Kasumi-1 (cell line): ENCODE results near the gene LRFN2.

ENCODE experiments used
- DNase-seq, 2 experiments: peaks; one replicate each; lab custom pipeline; 2025; lab: John Stamatoyannopoulos, UW

Gene LRFN2

GRCh38 chr6:40586369-40587201, 579 bp downstream of the LRFN2 start:
- DNase-seq: no peak

GRCh38 chr6:40585651-40586269, 1.4 kb downstream of the LRFN2 start:
- DNase-seq: no peak

GRCh38 chr6:40585223-40585622, 1.9 kb downstream of the LRFN2 start:
- no peak for DNase-seq

GRCh38 chr6:40584741-40585140, 2.4 kb downstream of the LRFN2 start:
- DNase-seq: no peak

GRCh38 chr6:40583709-40584108, 3.5 kb downstream of the LRFN2 start:
- DNase-seq: no peak

GRCh38 chr6:40582892-40583291, 4.3 kb downstream of the LRFN2 start:
- DNase-seq: no peak

GRCh38 chr6:40579101-40579500, 8.1 kb downstream of the LRFN2 start:
- DNase-seq: no peak

GRCh38 chr6:40577672-40578071, 9.5 kb downstream of the LRFN2 start:
- no peak for DNase-seq

- no peak for DNase-seq
Observed at GRCh38 chr6:40573221-40573620, 13.9 kb downstream of the LRFN2 start.

- no peak for DNase-seq
Observed at GRCh38 chr6:40569162-40569910, 17.8 kb downstream of the LRFN2 start.

- DNase-seq: no peak
Observed at GRCh38 chr6:40568062-40568708, 19.0 kb downstream of the LRFN2 start.

GRCh38 chr6:40563111-40563510, 24.1 kb downstream of the LRFN2 start:
- no peak for DNase-seq

GRCh38 chr6:40559056-40559455, 28.1 kb downstream of the LRFN2 start:
- no peak for DNase-seq

- DNase-seq: no peak
Observed at GRCh38 chr6:40558102-40558501, 29.1 kb downstream of the LRFN2 start.

- DNase-seq: no peak
Observed at GRCh38 chr6:40556881-40557280, 30.3 kb downstream of the LRFN2 start.

- no peak for DNase-seq
Observed at GRCh38 chr6:40556023-40556422, 31.1 kb downstream of the LRFN2 start.

- DNase-seq: no peak
Observed at GRCh38 chr6:40555092-40555491, 32.1 kb downstream of the LRFN2 start.

- no peak for DNase-seq
Observed at GRCh38 chr6:40552941-40553340, 34.2 kb downstream of the LRFN2 start.

GRCh38 chr6:40551966-40552505, 35.1 kb downstream of the LRFN2 start:
- DNase-seq: no peak

- DNase-seq: peak; percentile 41 to 51
Observed at GRCh38 chr6:40550202-40551101, 36.7 kb downstream of the LRFN2 start.

- DNase-seq: no peak
Observed at GRCh38 chr6:40545954-40546353, 41.2 kb downstream of the LRFN2 start.
